HG03097 (cell line): ENCODE data around the gene DTWD2.
"Not testable (repeated sequence)": the region's sequence is repeated elsewhere in the genome, so short reads cannot be mapped to it uniquely, and the experiment has no call there.

Experiments
- ATAC-seq: cut with Tn5 transposase; IDR thresholded peaks from one replicate; pipeline ENCODE4 v1.9.1; 2021; ENCODE audit not compliant: unreplicated experiment, low FRiP score

Gene DTWD2

GRCh38 chr5:118883362-118883761 is 105.0 kb downstream of the DTWD2 start:
- ATAC-seq, result no peak

- ATAC-seq, result no peak
These were observed 105.7 kb downstream of the DTWD2 start for GRCh38 chr5:118882666-118883065.

GRCh38 chr5:118876852-118877251 is 111.5 kb downstream of the DTWD2 start:
- ATAC-seq, result not testable (repeated sequence)

- ATAC-seq, result no peak
These were observed 113.2 kb downstream of the DTWD2 start for GRCh38 chr5:118875131-118875530.

- no peak for ATAC-seq
These were observed 114.9 kb downstream of the DTWD2 start for GRCh38 chr5:118873417-118873816.

- no peak for ATAC-seq
These were observed 125.0 kb downstream of the DTWD2 start for GRCh38 chr5:118863345-118863744.

- no peak for ATAC-seq
These were observed 125.8 kb downstream of the DTWD2 start for GRCh38 chr5:118862596-118862995.

GRCh38 chr5:118857700-118858099 is 130.6 kb downstream of the DTWD2 start:
- no peak for ATAC-seq

- no peak for ATAC-seq
These were observed 133.5 kb downstream of the DTWD2 start for GRCh38 chr5:118854819-118855218.

- not testable (repeated sequence) for ATAC-seq
These were observed 136.6 kb downstream of the DTWD2 start for GRCh38 chr5:118851785-118852184.

- ATAC-seq, result not testable (repeated sequence)
These were observed 138.8 kb downstream of the DTWD2 start for GRCh38 chr5:118849507-118849906.

GRCh38 chr5:118844351-118844750 is 144.0 kb downstream of the DTWD2 start:
- no peak for ATAC-seq

GRCh38 chr5:118834710-118835109 is 153.6 kb downstream of the DTWD2 start:
- ATAC-seq, result no peak

- ATAC-seq, result no peak
These were observed 155.4 kb downstream of the DTWD2 start for GRCh38 chr5:118832974-118833373.

- ATAC-seq, result no peak
These were observed 163.1 kb downstream of the DTWD2 start for GRCh38 chr5:118825226-118825625.

- ATAC-seq, result no peak
These were observed 169.7 kb downstream of the DTWD2 start for GRCh38 chr5:118818604-118819003.

GRCh38 chr5:118808441-118808840 is 179.9 kb downstream of the DTWD2 start:
- ATAC-seq, result no peak

- no peak for ATAC-seq
These were observed 181.8 kb downstream of the DTWD2 start for GRCh38 chr5:118806571-118806970.

GRCh38 chr5:118802335-118802734 is 186.0 kb downstream of the DTWD2 start:
- no peak for ATAC-seq

- no peak for ATAC-seq
These were observed 192.3 kb downstream of the DTWD2 start for GRCh38 chr5:118796081-118796480.

GRCh38 chr5:118794281-118794680 is 194.1 kb downstream of the DTWD2 start:
- ATAC-seq, result no peak

- ATAC-seq, result no peak
These were observed 194.7 kb downstream of the DTWD2 start for GRCh38 chr5:118793652-118794051.

- no peak for ATAC-seq
These were observed 195.3 kb downstream of the DTWD2 start for GRCh38 chr5:118793091-118793490.
